Stimulated activated CD8-positive, alpha-beta memory T cell treated with anti-CD3 and anti-CD28 coated beads, Interleukin-7, amount 100 ng/mL, for 4 hours (primary cell): ENCODE measurements around the gene STK11IP.

Source experiments
- DNase-seq, 2 donors: peaks; one replicate each; pipeline ENCODE4 v3.0.0-alpha.2; 2020; ENCODE audit warnings: low read depth in 2 of 2

Gene STK11IP

GRCh38 chr2:219616550-219616949 lies 18.9 kb downstream of the STK11IP start:
- no peak for DNase-seq

DNA sequence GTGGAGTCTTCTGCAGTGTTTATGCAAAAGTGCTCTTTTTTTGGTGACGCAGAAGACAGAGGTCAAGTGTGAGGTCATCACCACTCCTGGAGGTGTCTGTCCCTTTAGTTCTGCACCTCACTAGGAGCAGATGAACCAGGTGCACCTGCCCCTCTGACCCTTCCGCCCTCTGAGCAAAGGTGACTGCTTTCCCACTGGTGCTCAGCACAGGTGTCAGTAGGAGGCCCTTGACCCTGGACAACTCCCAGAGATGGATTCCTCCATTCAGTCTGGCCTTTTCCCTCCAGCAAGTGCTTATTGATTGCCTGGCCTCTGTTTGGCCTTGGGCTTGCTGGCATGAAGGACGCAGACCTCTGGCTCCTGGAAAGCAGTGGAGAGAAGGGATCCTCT lies 21.1 kb downstream of the STK11IP start:
- no peak for DNase-seq

- DNase-seq = no peak
Measured at GRCh38 chr2:219619235-219619634, 21.6 kb downstream of the STK11IP start.

DNA sequence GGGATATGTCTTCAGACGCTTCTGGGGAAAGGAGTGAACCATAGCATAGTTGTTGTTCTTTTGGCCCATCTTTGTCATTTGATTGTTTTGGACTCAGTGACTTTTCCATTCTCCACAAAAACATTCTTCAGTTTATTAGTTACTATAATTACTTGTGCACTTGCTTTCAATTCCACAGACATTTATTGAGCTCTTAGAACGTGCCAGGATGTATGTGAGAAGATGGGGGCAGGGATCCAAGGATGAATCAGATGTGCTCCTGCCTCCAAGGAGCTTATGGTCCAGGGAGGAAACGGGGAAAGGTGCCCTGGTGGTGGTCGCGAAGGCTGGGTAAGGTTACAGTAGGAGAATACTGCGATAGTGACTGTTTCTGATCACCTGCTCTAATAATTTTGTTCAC lies 22.9 kb downstream of the STK11IP start:
- no peak for DNase-seq

DNA sequence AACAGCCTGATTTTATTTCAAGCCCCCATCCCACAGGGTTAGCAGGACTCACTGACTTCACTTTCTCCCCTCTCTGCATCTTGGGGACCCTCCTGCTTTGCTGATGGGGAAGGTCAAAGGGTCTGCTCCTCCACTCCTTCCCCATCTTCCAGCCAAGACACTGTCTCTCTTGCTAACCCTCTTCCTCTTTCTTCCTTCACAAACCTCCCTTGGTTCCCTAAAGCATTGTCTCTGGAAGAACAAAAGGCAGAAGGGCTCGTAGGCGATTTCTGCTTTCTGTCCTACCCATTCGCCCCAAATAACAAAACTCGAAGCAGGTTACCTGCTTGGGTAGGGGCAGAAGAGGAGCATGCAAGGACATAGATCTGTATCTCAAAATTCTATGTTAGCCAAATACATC lies 24.3 kb downstream of the STK11IP start:
- DNase-seq = no peak

DNA sequence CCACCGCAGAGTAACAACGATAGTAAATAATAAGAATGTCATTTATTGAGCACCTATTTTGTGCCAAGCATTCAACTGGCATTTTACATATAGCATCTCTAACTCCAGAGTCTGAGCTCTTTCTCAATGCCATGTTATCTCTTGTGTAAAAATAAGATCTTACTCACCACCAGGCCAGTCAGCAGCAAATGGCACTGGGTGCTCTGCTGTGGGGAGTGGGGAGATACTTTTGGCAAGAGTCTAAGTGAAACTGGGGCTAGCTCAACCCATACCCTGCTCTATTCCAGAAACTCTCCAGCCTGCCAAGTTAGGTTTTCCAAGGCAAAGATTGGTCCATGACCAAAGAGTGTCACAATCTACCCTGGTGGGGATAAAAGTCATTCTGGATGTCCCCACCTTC lies 24.8 kb downstream of the STK11IP start:
- DNase-seq = no peak

DNA sequence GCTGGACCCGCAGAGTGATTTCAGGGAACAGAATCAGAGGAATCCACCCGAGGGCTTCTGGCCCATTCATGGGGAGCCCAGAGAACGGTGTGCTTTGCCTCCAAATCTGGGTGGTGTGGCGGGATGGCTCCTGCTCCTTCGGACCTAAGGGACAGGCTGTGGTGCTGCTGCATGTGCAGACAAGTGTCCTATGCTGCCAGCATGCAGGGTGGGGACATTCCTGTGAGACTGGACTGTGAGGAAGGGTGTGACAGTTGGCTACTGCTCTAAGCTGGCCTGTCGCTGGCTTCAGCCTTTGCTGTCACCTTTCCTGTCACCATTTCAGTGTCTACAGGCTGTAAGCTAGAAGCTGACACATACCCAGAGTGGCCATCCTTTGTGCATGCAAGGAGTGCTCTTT lies 26.9 kb downstream of the STK11IP start:
- no peak for DNase-seq

- no peak for DNase-seq
Measured at GRCh38 chr2:219625179-219625578, 27.5 kb downstream of the STK11IP start.

- no peak for DNase-seq
Measured at GRCh38 chr2:219626540-219626939, 28.9 kb downstream of the STK11IP start.

GRCh38 chr2:219627103-219628100 lies 29.7 kb downstream of the STK11IP start, which contains the start of gene SLC4A3:
SLC4A3 (plus strand) TSS chr2:219627630; CDS start chr2:219627993, 363 bp downstream.
- DNase-seq = no peak

- no peak for DNase-seq
Measured at GRCh38 chr2:219628235-219628985, 30.8 kb downstream of the STK11IP start.

DNA sequence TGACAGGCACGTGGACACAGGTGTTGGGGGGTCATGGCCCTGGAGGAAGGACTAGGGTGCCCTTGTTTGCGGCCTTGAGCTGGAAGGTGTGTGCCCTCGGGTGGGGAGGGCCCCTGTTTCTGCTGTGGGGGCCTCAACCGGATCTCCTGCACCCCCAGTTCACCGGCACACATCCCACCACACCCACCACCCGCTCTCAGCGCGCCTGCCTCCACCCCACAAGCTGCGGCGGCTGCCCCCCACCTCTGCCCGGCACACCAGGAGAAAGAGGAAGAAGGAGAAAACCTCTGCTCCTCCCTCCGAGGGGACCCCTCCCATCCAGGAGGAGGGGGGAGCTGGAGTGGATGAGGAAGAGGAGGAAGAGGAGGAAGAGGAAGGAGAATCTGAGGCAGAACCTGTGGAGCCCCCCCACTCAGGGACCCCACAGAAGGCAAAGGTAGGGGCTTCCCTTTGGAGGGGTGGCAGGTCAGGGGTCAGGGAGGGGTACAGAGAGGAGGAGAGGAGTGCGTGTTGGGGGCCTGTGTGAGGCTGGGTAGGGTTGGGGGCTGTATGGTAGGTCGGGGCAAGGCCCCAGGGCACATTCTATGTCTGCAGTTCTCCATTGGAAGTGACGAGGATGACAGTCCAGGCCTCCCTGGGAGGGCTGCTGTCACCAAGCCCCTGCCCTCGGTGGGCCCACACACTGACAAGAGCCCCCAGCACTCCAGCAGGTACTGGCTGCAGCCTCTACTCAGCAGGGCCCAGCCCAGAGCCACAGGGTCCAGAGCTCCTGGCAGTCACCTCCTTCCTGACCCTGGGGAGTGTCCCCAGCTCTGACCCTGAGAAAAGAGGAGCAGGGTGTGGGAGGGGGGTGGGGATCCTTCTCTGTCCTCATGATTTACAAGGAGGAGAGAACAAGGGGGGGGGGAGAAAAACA lies 31.6 kb downstream of the STK11IP start:
- no peak for DNase-seq

DNA sequence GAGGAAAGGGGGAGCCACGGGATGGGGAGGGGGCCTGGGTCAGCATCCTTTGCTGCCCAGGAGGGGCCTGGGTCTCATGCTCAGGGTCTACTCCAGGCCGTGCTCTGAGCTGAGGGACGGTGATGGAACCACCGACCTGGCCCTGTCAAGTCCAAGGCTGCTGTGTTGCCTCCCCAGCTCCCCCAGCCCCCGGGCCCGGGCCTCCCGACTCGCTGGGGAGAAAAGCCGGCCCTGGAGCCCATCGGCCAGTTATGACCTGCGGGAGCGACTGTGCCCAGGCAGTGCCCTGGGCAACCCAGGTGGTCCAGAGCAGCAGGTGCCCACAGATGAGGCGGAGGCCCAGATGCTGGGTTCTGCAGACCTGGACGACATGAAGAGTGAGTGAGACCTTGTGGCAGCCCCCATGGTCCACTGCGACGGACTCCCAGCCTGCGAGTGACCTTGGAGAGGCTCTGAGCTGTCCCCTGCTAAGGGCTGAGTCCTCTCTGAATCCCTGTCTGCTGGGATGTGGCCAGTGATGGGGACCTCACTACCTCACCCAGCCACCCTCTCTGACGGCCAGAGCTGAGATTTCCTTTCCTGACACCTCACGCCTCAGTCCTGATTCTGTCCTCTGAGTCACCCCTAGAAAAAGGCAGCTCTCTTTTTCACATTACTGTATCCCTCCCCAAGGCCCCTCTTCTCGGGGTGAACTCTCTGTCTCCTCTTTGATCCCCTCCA lies 32.5 kb downstream of the STK11IP start:
- DNase-seq = no peak

DNA sequence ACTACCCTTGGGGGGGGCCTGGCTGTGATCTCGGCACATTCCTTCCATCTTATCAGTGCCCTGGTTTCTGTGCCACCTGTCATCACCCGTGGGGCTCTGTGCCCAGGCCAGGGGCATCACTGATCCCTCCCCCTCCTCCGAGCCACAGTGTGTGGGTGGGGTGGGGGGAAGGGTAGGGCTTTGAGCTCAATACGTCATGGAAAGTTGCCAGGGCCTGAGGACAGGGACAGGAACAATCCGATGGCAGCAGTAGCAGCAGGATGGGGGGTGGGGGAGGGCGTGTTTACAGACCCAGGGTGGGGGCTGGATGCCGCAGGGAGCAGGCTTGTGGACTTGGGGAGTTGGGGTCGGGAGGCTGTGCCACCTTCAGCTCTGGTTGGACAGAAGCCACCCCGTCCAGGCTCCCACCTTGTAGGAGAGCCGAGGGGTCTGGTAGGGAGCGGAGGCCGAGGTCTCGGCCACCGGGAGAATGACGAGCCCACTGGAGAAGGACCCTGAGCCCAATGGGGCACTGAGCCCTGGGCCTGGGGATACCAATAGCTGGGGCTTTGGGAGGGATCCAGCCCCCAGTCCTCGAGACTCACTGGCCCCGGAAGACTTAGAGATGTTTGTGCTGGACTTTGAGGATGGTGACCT lies 33.2 kb downstream of the STK11IP start:
- no peak for DNase-seq

GRCh38 chr2:219631406-219631891 lies 33.8 kb downstream of the STK11IP start:
- DNase-seq = no peak

- no peak for DNase-seq
Measured at GRCh38 chr2:219631904-219632759, 34.5 kb downstream of the STK11IP start.

- DNase-seq = no peak
Measured at GRCh38 chr2:219632760-219633105, 35.1 kb downstream of the STK11IP start.

DNA sequence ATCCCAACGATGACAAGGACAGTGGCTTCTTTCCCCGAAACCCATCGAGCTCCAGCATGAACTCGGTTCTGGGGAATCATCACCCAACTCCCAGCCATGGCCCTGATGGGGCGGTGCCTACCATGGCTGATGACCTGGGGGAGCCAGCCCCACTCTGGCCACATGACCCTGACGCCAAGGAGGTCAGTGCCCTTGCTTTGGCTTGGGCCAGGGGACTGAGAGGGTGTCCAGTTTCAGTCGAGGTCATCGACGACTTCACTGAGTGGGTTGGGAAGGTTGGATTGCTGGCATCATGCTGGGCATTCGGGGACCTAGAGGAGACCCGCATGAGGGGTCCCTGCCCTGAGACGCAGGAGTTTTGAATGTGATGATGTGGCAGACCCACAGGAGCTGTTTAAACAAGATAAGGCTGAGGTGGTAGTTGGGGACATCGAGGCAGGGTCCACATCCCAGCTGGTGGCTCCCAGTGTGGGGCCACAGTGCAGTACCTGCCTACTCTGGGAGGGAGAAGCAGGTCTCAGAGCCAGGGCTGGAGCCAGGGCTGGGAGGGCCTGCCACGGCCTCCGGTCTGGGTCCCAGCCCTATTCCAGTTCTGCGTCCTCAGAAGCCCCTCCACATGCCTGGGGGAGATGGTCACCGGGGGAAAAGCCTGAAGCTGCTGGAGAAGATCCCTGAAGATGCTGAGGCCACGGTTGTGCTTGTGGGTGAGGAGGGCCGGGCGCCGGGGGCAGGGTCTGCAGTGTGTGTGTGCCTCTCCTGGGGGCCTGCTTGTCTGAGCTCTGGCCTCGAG lies 35.8 kb downstream of the STK11IP start:
- DNase-seq = no peak
